AG10803 (cell line): Measurements from ENCODE around the gene TRAF3IP1.

Experiments
- DNase-seq: peaks from one replicate; pipeline ENCODE4 v3.0.0; 2010; ENCODE audit warnings: low read depth
- H3K4me3 ChIP-seq: 2 replicates; pipeline ENCODE4 v1.5.1; 2011; ENCODE audit warnings: mild to moderate bottlenecking, low read length, control low read depth
- CTCF ChIP-seq: conservative IDR thresholded peaks from 2 replicates; pipeline ENCODE4 v1.5.1; 2011; ENCODE audit warnings: mild to moderate bottlenecking, low read length, control low read depth, inconsistent platforms

Gene TRAF3IP1

GRCh38 chr2:238391042-238391689 lies 70.8 kb downstream of the TRAF3IP1 start:
- DNase-seq, result no peak
- no peak for TF ChIP-seq CTCF
- no peak overlapping the region for H3K4me3 ChIP-seq

GRCh38 chr2:238396663-238397062 lies 76.3 kb downstream of the TRAF3IP1 start:
- DNase-seq, result no peak
- no peak for TF ChIP-seq CTCF
- H3K4me3 ChIP-seq, result no peak overlapping the region

GRCh38 chr2:238397356-238397755 lies 77.0 kb downstream of the TRAF3IP1 start:
- TF ChIP-seq CTCF, result no peak
- no peak for DNase-seq

GRCh38 chr2:238398577-238398976 lies 78.3 kb downstream of the TRAF3IP1 start:
- no peak for TF ChIP-seq CTCF
- H3K4me3 ChIP-seq, result no peak overlapping the region
- no peak for DNase-seq

More at GRCh38 chr2:238397356-238397755, 77.0 kb downstream of the TRAF3IP1 start:
- no peak overlapping the region for H3K4me3 ChIP-seq

GRCh38 chr2:238399094-238399493 lies 78.8 kb downstream of the TRAF3IP1 start:
- DNase-seq, result no peak
- no peak overlapping the region for H3K4me3 ChIP-seq
- no peak for TF ChIP-seq CTCF

GRCh38 chr2:238401551-238401950 lies 81.2 kb downstream of the TRAF3IP1 start:
- TF ChIP-seq CTCF, result no peak
- no peak overlapping the region for H3K4me3 ChIP-seq
- no peak for DNase-seq

GRCh38 chr2:238403632-238404405 lies 83.5 kb downstream of the TRAF3IP1 start:
- H3K4me3 ChIP-seq, result no peak overlapping the region
- DNase-seq, result no peak
- no peak for TF ChIP-seq CTCF
